GM21526 (cell line): ENCODE measurements around the gene EIF4E1B.

Experiments
- ATAC-seq: cut with Tn5 transposase; IDR thresholded peaks from one replicate; pipeline ENCODE4 v1.9.1; 2021; ENCODE audit warnings: moderate library complexity; ENCODE audit not compliant: unreplicated experiment, low FRiP score

Gene EIF4E1B

GRCh38 chr5:176679365-176680225, 49.1 kb downstream of the EIF4E1B start:
- ATAC-seq, result no peak

- ATAC-seq, result no peak
These were observed 49.7 kb downstream of the EIF4E1B start for GRCh38 chr5:176680226-176680563.

- no peak for ATAC-seq
These were observed 51.6 kb downstream of the EIF4E1B start for GRCh38 chr5:176682016-176682531.

GRCh38 chr5:176685010-176685409, 54.5 kb downstream of the EIF4E1B start:
- no peak for ATAC-seq

- no peak for ATAC-seq
These were observed 56.8 kb downstream of the EIF4E1B start for GRCh38 chr5:176687247-176687646.

- no peak for ATAC-seq
These were observed 57.4 kb downstream of the EIF4E1B start for GRCh38 chr5:176687881-176688280.

- no peak for ATAC-seq
These were observed 60.4 kb downstream of the EIF4E1B start for GRCh38 chr5:176690911-176691310.

GRCh38 chr5:176691524-176691923, 61.0 kb downstream of the EIF4E1B start:
- ATAC-seq, result no peak

- no peak for ATAC-seq
These were observed 61.9 kb downstream of the EIF4E1B start for GRCh38 chr5:176692326-176692725.

- ATAC-seq, result no peak
These were observed 62.5 kb downstream of the EIF4E1B start for GRCh38 chr5:176692839-176693476.

- no peak for ATAC-seq
These were observed 63.0 kb downstream of the EIF4E1B start for GRCh38 chr5:176693477-176693851.

GRCh38 chr5:176694146-176694545, 63.7 kb downstream of the EIF4E1B start:
- ATAC-seq, result no peak

- ATAC-seq, result no peak
These were observed 64.2 kb downstream of the EIF4E1B start for GRCh38 chr5:176694631-176695030.

GRCh38 chr5:176695073-176695472, 64.6 kb downstream of the EIF4E1B start:
- no peak for ATAC-seq
